B cell (primary cell): ENCODE data around the gene PLEKHA7. TPM values are rescaled to one million over a fixed set of nuclear protein-coding genes. Genes with fewer than 3 reads are reported as not detected.

ENCODE experiments used
- ATAC-seq: fragments of 200-7000 bp; cut with Tn5 transposase; one replicate; pipeline ENCODE4 v1.10.0; 2021; ENCODE audit warnings: low read depth, mild to moderate bottlenecking, moderate number of reproducible peaks, moderate library complexity
- CTCF ChIA-PET: fragments of 350-600 bp; sonication (Branson Sonifier 250); formaldehyde crosslinking; loops from one replicate; lab custom pipeline; 2021; ENCODE audit warnings: antibody characterized with exemption, inconsistent platforms; lab: Charles Lee
- POLR2A ChIA-PET: fragments of 350-600 bp; sonication (Branson Sonifier 250); formaldehyde crosslinking; loops from one replicate; lab custom pipeline; 2021; ENCODE audit warnings: antibody characterized with exemption; lab: Charles Lee
- DNase-seq: peaks from one replicate; pipeline ENCODE4 v3.0.0; 2013
- H2AFZ ChIP-seq: 2 replicates; pipeline ENCODE4 v1.6.1; 2012; ENCODE audit warnings: mild to moderate bottlenecking, low read depth, low read length; ENCODE audit not compliant: insufficient read depth, poor library complexity, severe bottlenecking
- H3K27ac ChIP-seq, 2 donors: 1 replicate in 1 of 2; 2 replicates in 1 of 2; pipeline ENCODE4 v1.5.1; 2012 to 2013; ENCODE audit warnings: low read length in 2 of 2, mild to moderate bottlenecking in 2 of 2, moderate library complexity in 1 of 2
- H3K27me3 ChIP-seq, 4 experiments: fragments of 200-600 bp in 1 of 4; sonication (generic) in 1 of 4; replicated peaks in 1 of 4; 1 replicate in 2 of 4; 2 replicates in 2 of 4; pipeline versions ENCODE4 v1.6.1 to v1.7.0; 2013 to 2016; ENCODE audit warnings: low read length in 3 of 4, mild to moderate bottlenecking in 2 of 4, mixed read lengths in 1 of 4, moderate library complexity in 1 of 4; ENCODE audit not compliant: insufficient read depth in 4 of 4, control insufficient read depth in 3 of 4; ENCODE audit errors: control extremely low read depth in 1 of 4
- H3K36me3 ChIP-seq, 2 experiments: replicated peaks in 1 of 2; 1 replicate in 1 of 2; 2 replicates in 1 of 2; pipeline versions ENCODE4 v1.6.1 to v1.7.1; 2013; ENCODE audit warnings: low read length in 1 of 2; ENCODE audit not compliant: insufficient read depth in 2 of 2, control insufficient read depth in 1 of 2; ENCODE audit errors: control extremely low read depth in 1 of 2, extremely low read depth in 1 of 2
- H3K4me1 ChIP-seq, 2 donors: fragments of 200-600 bp in 1 of 2; sonication (generic) in 1 of 2; 1 replicate in 1 of 2; 2 replicates in 1 of 2; pipeline versions ENCODE4 v1.5.1 to v1.6.1; 2013 to 2017; ENCODE audit warnings: low read length in 2 of 2; ENCODE audit not compliant: control insufficient read depth in 2 of 2, insufficient read depth in 2 of 2
- H3K4me2 ChIP-seq: replicated peaks from 2 replicates; pipeline ENCODE3; 2012; ENCODE audit warnings: mild to moderate bottlenecking, low read depth, low read length; ENCODE audit not compliant: poor library complexity, severe bottlenecking
- H3K4me3 ChIP-seq, 5 experiments: fragments of 200-600 bp in 1 of 5; sonication (generic) in 1 of 5; 1 replicate in 3 of 5; 2 replicates in 2 of 5; pipeline versions ENCODE4 v1.5.1 to v1.7.0; 2011 to 2016; ENCODE audit warnings: low read length in 4 of 5, mild to moderate bottlenecking in 4 of 5, low read depth in 2 of 5, control low read depth in 1 of 5, moderate library complexity in 1 of 5; ENCODE audit not compliant: insufficient read depth in 1 of 5; ENCODE audit errors: control extremely low read depth in 1 of 5, extremely low read depth in 1 of 5
- H3K79me2 ChIP-seq: fragments of 200-600 bp; sonication (generic); one replicate; pipeline ENCODE4 v1.6.0; 2016; ENCODE audit warnings: low read length; ENCODE audit not compliant: control insufficient read depth, insufficient read depth
- H3K9ac ChIP-seq: fragments of 200-600 bp; sonication (generic); 2 replicates; pipeline ENCODE4 v1.6.1; 2017; ENCODE audit warnings: mild to moderate bottlenecking, low read length, moderate library complexity
- H3K9me3 ChIP-seq, 3 donors: one replicate each; pipeline versions ENCODE4 v1.6.1 to v1.7.1; 2013; ENCODE audit warnings: low read length in 2 of 3; ENCODE audit not compliant: control insufficient read depth in 2 of 3, insufficient read depth in 1 of 3; ENCODE audit errors: control extremely low read depth in 1 of 3
- H4K20me1 ChIP-seq: 2 replicates; pipeline ENCODE4 v1.6.0; 2012; ENCODE audit warnings: mild to moderate bottlenecking, low read length; ENCODE audit not compliant: insufficient read depth, control insufficient read depth, poor library complexity, severe bottlenecking
- H3K27ac Mint-ChIP-seq: one replicate; pipeline ENCODE4 v1.8.0; 2021; ENCODE audit warnings: mixed read lengths
- H3K27me3 Mint-ChIP-seq: one replicate; pipeline ENCODE4 v1.8.0; 2021; ENCODE audit warnings: mixed read lengths
- H3K4me1 Mint-ChIP-seq: one replicate; pipeline ENCODE4 v1.8.0; 2021; ENCODE audit warnings: mixed read lengths
- H3K4me3 Mint-ChIP-seq: one replicate; pipeline ENCODE4 v1.8.0; 2021; ENCODE audit warnings: mixed read lengths
- H3K9me3 Mint-ChIP-seq: one replicate; pipeline ENCODE4 v1.8.0; 2022; ENCODE audit warnings: mixed read lengths; ENCODE audit not compliant: insufficient read depth
- CTCF ChIP-seq: fragments of 200-600 bp; IDR thresholded peaks from one replicate; pipeline ENCODE4 v1.8.0; 2022; ENCODE audit warnings: antibody characterized with exemption, mild to moderate bottlenecking
- EZH2 ChIP-seq: IDR thresholded peaks from 2 replicates; pipeline ENCODE4 v1.6.1; 2012; ENCODE audit warnings: borderline replicate concordance, low read depth, mild to moderate bottlenecking, moderate library complexity, low read length; ENCODE audit not compliant: insufficient read depth, poor library complexity, severe bottlenecking
- WGBS: methylation state at CpG from one replicate; pipeline ENCODE4 v1.1.5; 2013; ENCODE audit warnings: missing lambda C conversion rate; ENCODE audit not compliant: insufficient coverage; 5-methylcytosine and 5-hydroxymethylcytosine counted together
- intact Hi-C: fragments of 100-400 bp; cut with micrococcal nuclease; formaldehyde crosslinking; loops from one replicate; pipeline ENCODE4 v1.10.0; 2022
- polyA plus RNA-seq: library from polyadenylated mRNA; depleted of rRNA; stranded (reverse); fragments of >200 nt; gene quantifications from 2 replicates; pipeline ENCODE4 v1.2.3, GENCODE V29; 2012
- total RNA-seq, 2 donors: library from RNA; stranded (reverse); fragments of 120-200 nt in 1 of 2; gene quantifications; 1 replicate in 1 of 2; 2 replicates in 1 of 2; pipeline versions ENCODE4 v1.2.3 to v1.2.4, GENCODE V29; 2013 to 2022

Gene PLEKHA7
- total and polyA plus RNA-seq, 2 donors (not counting 1 experiment from before 2014, with no cell fraction given), result 1.7 to 8.2 TPM

DNA sequence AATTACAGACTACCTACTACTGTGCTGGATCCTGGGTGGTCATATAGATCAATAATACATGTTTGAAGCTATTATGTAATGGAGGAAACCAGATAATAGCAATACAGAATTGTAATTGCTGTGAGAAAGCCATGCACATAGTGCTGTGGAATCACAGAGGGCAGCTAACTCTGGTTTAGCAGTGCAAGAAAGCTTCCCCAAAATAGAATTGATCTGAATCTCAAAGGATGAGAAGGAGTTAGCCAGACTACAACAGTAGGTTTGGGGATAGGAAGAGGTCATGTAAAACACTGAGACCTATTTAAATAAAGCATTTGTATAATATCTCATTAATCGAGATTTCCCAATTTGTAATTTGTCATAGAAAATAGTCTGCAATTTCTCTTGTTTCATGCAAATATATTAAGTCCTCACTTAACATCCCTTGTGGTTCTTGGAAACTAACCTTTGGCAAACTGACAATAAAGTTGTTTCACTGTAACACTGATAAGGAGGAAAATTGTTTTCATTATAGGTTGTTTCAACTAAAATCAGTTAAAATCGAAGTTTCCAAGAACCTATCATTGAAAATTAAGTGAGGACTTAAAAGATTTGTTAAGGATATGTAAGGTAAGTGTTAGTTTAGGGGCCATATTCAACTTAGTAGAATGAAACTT lies 268.1 kb downstream of the PLEKHA7 start:
- Histone ChIP-seq H3K79me2 (peaks cover 56% of the 10 kb centered on the region), H3K4me2 (no peak overlapping the region), H4K20me1 (peaks cover 60% of the 10 kb centered on the region), H3K9ac (no peak overlapping the region), H3K36me3 (peaks cover 15 to 90% of the 10 kb centered on the region in 2 experiments), H3K4me3 (no peak overlapping the region), H3K9me3 (no peaks in the 10 kb centered on the region), H3K27ac (peak overlapping the region in 1 of 2 donors; percentile 21), H3K4me1 (peaks cover 7 to 18% of the 10 kb centered on the region in 2 donors), H2AFZ (no peak overlapping the region), H3K27me3 (no peaks in the 10 kb centered on the region)
- no CpG with 5 or more reads among the region's 2 CpGs for WGBS
- POLR2A ChIA-PET, result no interaction called here
- intact Hi-C loops, result no loop called here
- H3K4me1 Mint-ChIP-seq, result peaks cover 29% of the 10 kb centered on the region
- no peak overlapping the region for H3K27ac Mint-ChIP-seq
- no peak for ATAC-seq
- H3K9me3 Mint-ChIP-seq, result no peaks in the 10 kb centered on the region
- no peaks in the 10 kb centered on the region for H3K27me3 Mint-ChIP-seq
- CTCF ChIA-PET, result interaction anchor here (0.6 kb wide), 1 partner anchor 1974 kb away, joined by 3 read pairs; no protein-coding TSS in a partner anchor
- TF ChIP-seq CTCF (no peak), EZH2 (no peak)
- DNase-seq, result no peak
- H3K4me3 Mint-ChIP-seq, result no peak overlapping the region

- POLR2A ChIA-PET, result no interaction called here
- Mint-ChIP-seq H3K4me3 (no peak overlapping the region), H3K27me3 (no peaks in the 10 kb centered on the region), H3K4me1 (peaks cover 29% of the 10 kb centered on the region), H3K27ac (no peak overlapping the region), H3K9me3 (no peaks in the 10 kb centered on the region)
- no peak overlapping the region for H3K27ac ChIP-seq
- DNase-seq (no peak), ATAC-seq (no peak)
- TF ChIP-seq EZH2 (no peak), CTCF (no peak)
- peaks cover 58% of the 10 kb centered on the region for H4K20me1 ChIP-seq
- H3K36me3 ChIP-seq, result peaks cover 10 to 71% of the 10 kb centered on the region in 2 experiments
- H3K79me2 ChIP-seq, result peaks cover 74% of the 10 kb centered on the region
- H2AFZ ChIP-seq, result no peak overlapping the region
- 100% methylated on average over 2 of the region's 5 CpGs for WGBS
- H3K9ac ChIP-seq, result no peak overlapping the region
- H3K4me3 ChIP-seq, result no peak overlapping the region
- H3K4me1 ChIP-seq, result peaks cover 21 to 31% of the 10 kb centered on the region in 2 donors
- CTCF ChIA-PET, result no interaction called here
- no peak overlapping the region for H3K4me2 ChIP-seq
- no peaks in the 10 kb centered on the region for H3K9me3 ChIP-seq
- no peaks in the 10 kb centered on the region for H3K27me3 ChIP-seq
- intact Hi-C loops, result no loop called here
Measured at GRCh38 chr11:16744128-16744725, 270.0 kb downstream of the PLEKHA7 start.
